Stimulated activated CD4-positive, alpha-beta T cell treated with anti-CD3 and anti-CD28 coated beads, Interleukin-4, amount 100 ng/mL, for 24 hours (primary cell): Measurements from ENCODE around the gene STARD7.
"Not testable (repeated sequence)": the region's sequence is repeated elsewhere in the genome, so short reads cannot be mapped to it uniquely, and the experiment has no call there.

Source experiments
- DNase-seq: peaks from one replicate; pipeline ENCODE4 v3.0.0-alpha.2; 2020

Gene STARD7, protein sequence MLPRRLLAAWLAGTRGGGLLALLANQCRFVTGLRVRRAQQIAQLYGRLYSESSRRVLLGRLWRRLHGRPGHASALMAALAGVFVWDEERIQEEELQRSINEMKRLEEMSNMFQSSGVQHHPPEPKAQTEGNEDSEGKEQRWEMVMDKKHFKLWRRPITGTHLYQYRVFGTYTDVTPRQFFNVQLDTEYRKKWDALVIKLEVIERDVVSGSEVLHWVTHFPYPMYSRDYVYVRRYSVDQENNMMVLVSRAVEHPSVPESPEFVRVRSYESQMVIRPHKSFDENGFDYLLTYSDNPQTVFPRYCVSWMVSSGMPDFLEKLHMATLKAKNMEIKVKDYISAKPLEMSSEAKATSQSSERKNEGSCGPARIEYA

DNA sequence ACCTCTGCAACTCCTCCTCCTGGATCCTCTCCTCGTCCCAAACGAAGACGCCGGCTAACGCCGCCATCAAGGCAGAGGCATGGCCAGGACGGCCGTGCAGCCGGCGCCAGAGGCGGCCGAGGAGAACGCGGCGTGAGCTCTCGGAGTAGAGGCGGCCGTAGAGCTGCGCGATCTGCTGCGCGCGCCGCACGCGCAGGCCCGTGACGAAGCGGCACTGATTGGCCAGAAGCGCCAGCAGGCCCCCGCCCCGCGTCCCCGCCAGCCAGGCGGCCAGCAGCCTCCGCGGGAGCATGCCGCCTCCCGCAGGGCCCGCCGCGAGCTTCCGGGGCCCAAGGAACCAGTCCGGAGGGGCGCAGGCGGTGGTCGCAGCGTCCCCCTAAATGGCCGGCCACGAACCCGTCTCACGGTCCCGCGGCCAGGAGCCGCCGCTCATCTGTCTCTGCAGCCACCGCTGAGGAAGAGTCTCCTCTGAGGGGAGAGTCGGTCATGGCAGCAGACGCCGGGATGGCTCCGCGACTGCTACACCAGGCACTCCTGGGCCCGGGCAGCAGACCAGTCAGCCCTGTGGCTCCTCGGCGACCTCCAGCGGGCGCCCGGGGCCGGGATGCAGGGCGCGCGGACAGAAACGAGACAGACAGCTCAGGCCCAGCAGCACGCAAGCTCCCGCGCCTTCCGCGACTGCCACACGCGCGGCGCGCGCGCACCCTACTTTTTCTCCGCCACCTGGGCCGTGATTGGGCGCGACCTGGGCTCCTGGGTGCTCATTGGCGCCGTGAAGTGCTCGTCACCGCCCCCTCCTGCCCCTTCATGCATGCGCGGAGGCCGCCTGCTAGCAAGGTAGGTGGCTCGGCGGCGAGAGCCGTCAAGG is at the start of gene STARD7:
STARD7 (minus strand) TSS at position 685 of the 868 bp plus-strand sequence; CDS start at position 292, 393 bp downstream.
- peak; percentile 98 for DNase-seq

DNA sequence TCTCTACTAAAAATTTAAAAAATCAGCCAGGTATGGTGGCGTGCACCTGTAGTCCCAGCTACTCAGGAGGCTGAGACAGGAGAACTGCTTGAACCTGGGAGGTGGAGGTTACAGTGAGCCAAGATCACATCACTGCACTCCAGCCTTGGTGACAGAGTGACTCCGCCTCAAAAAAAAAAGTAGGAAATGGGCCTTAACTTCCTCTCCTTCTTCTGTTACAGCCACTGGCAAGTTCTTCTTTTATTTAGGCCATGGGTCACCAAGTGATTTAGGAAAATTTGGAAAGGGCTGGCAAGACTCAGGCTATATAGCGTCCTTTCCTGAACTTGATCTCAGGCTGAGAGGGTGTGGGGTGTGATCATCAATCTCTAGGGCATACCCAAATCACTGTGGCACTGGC is 49.1 kb upstream of the STARD7 start:
- DNase-seq = not testable (repeated sequence)

DNA sequence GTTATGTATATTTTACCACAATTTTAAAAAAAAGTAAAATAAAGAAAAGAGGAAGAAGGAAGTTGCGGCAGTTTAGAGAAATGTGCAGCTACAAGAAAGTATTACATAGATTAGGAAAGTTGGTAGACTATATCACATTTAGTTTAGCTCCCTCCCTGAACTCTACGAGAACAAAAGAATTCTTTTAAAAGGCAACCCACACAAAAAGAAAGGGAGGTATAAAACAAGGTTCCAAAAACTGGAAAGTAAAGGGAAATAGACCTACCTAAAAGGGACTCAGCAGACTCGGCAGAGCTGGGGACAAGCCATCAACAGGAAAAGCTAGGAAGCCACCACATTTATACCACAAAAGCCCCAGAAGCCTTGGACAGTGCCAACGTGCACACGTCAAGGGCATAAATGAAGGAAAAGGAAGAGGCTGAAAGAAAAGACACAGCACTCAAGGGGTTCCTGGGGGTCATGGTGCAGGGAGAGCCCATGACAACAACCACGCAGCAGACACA is 48.0 kb upstream of the STARD7 start:
- no peak for DNase-seq

DNA sequence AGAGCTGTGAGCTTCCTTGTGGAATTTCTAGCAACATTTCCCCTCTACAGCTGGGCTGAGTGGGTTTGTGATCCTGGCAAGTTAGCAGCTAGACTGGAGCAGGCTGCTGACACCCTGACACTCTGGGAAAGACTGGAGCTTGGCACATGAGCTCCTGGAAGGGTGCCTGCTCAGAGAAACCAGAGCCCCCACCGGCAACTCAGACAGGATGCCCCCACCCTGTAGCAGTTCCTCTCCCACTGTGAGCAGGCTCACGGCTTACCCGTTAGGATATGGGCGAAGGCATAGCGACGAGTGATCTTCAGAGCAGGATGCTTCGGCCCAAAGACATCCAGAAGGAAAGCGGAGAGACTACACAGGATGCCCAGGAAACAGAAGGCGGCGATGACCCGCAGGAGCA is 45.9 kb upstream of the STARD7 start:
- DNase-seq = no peak

DNA sequence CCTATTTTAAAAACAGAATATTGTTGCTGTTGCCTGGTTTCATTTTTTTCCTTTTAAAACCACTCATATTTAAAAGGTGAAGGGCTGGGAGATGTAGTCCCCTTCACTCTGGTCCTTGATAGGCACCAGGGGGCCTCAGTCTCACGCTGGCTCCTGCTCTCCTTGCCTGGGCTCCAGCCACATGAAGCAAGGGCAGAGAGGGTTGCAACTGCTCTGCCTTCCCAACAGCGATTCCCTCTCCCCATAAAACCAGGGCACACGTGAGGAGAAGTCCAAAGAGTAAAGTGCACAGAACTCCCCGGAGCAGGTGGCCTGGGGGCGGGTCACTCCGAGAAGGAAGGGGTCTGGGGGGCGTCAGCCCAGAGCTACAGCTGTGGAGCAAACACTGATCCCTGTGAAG is 44.4 kb upstream of the STARD7 start:
- no peak for DNase-seq

DNA sequence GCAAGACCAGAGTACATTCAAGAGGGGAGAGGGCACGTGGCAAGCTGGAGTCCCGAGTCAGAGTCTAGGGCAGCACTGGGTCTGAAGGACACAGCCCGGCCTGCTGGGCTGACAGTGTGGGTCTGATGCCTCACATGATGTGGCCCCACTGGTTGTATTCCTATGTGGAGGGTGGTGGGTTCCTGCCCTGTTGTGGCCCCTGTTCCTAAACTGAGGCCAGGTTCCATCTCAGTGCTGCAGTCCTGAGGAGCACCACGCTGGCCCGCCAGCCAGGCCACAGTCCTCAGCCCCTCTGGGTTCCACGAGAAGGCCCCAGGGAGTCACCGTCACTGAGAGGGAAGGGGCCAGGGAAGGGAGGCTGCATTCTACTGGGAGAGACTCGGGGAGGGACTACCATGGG is 43.9 kb upstream of the STARD7 start:
- no peak for DNase-seq

DNA sequence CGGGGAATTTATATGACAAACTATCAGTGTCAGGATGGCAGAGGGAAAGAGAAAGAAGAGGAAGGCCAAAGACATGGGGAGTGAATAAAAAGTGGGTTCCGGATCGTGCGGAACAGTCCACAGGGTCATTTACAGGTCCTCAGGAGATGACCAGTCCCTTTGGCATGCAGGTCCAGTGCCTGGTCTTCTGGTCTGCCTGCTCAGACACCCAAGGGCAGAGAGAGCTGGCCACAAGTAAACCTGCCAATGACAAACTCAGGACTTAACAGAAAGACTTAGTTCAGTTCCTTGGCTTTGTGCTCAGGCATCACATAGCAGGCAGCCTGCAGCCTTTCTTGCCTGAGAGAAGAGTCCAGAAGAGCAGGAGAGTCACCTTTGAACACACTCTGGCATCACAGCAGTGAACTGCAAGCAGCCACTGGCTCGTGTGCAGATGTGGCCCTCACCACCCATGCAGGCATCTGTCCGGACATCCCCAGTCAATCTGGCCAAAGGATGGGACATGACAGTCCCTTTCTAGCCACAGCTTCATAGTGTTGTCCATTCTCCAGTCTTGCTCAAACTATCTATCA is 43.2 kb upstream of the STARD7 start:
- DNase-seq = no peak

DNA sequence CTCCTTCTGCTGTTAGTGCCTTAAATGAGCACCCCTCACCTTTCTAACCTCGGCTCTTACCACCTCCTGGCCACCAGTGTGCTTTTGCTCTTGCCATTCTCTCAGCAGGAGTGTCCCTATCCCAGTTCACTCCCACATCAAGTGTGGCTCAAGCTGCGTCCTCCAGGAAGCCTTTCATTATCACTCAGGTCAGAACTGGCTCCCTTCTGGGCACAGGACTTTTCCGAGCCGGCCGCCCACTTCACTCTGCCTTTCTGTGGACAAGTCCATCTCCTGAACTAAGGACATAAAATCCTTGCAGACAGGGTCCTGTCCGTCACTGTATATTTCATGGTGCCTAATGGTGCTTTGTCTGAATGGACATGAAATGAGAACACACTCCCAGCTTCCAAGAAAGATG is 41.6 kb upstream of the STARD7 start:
- DNase-seq = no peak

DNA sequence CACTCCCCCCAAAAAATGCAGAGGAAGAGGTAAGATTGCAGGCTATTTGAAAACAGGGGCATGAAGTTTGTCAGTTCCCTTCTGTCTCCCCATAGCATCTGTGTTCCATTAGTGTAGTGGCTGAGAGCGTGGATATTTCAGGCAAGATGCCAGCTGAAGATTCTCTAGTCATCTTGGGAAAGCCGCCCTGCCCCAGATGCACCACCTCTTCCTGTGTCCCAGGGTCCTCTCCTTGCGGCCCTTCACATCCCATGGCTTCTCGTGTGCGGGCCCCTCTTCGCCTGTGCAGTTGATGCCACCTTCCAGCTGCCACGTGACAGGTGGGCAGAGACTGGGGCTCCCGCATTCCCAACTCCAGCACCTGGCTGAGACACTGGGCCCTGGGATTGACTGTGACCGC is 41.0 kb upstream of the STARD7 start:
- no peak for DNase-seq

DNA sequence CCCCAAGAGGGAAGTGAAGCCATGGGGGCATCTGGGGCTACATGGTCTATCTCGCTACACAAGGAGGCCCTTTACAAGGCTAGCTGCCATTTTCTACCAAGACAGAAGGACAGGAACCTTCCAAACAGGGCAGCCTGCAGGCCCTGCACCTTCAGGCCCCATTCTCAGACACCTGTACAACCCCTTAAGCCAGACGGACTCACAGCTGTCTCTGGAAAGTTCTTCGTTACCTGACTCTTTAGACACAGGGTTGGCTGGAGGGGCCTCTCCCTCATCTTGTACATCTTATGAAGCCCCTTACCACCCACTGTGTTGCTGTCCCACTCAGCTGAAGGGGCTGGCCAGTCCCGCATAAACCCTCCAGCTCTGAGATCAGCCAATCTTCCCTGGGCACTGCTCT is 40.0 kb upstream of the STARD7 start:
- no peak for DNase-seq

DNA sequence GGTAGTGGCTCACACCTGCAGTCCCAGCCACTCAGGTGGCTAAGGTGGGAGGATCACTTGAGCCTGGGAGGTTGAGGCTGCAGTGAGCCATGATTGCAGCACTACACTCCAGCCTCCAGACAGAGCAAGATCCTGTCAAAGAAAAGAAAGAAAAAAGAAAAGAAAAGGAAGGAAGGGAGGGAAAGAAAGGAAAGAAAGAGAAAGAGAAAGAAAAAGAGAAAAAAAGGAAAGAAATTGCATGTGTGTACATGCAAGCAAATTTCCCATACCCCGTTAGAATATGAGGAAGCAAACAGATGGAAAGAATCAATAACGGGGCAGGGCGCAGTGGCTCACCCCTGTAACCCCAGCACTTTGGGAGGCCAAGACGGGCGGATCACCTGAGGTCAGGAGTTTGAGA is 39.3 kb upstream of the STARD7 start:
- DNase-seq = no peak

DNA sequence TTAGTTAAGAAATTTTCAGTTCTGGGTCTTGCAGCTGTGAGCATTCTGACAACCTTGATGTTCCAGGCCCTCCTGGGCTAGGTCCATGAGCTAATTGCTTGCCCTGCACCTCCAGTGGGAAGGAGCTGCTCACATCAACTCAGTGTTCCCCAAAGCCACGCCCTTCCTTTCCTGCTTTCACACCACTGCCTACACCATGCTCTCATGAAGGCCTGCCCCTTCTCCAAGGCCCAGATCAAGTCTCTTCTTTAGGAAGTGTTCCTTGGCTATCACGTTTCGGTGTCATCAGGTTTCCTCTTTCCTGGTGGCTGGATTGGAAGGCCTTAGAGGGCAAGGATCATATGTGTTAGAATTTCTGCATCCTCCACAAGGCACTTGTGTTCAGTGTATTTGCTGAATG is 38.4 kb upstream of the STARD7 start:
- no peak for DNase-seq

DNA sequence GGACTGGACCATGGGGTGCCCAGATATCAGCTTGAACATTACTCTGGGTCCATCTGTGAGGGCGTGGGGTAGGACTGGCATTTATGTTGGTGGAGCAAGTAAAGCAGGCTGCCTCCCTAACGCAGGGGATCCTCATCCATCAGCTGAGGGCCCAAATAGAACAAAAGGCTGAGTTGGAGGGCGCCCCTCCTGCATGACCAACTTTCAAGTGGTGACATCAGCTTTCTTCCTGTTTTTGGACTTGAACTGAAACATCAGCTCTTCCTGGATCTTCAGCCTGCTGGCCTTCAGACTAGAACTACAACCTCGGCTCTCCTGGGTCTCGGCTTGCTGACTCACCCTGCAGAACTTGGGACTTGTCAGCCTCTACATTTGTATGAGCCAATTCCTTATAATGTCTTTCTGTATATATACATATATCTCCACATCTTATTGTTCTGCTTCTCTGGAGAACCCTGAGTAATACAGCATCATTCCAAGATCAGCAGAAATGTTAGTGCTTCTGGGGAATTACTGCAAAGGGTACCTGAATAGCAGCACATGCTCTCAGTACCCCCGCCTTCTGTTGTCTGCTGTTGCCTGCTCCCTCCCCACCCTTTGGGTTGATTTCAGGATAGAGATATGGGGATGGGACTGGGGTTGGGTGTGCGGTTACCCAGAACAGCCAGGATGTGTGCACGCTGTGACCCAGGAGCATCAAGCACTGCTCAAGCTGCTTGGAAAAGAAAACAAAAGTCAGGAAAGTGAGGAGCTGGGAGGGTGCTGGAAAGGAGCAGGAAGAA is 37.2 kb upstream of the STARD7 start:
- no peak for DNase-seq

DNA sequence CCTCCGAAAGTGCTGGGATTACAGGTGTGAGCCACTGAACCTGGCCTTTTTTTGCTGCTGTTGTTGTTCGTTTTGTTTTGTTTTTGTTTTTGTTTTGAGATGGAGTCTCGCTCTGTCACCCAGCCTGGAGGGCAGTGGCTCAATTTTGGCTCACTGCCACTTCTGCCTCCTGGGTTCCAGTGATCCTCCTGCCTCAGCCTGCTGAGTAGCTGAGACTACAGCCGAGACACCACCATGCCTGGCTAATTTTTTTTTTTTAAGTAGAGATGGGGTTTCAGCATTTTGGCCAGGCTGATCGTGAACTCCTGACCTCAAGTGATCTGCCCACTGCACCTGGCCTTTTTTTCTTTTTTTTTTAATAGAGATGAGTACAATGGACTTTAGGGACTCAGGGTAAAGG is 35.2 kb upstream of the STARD7 start:
- no peak for DNase-seq

DNA sequence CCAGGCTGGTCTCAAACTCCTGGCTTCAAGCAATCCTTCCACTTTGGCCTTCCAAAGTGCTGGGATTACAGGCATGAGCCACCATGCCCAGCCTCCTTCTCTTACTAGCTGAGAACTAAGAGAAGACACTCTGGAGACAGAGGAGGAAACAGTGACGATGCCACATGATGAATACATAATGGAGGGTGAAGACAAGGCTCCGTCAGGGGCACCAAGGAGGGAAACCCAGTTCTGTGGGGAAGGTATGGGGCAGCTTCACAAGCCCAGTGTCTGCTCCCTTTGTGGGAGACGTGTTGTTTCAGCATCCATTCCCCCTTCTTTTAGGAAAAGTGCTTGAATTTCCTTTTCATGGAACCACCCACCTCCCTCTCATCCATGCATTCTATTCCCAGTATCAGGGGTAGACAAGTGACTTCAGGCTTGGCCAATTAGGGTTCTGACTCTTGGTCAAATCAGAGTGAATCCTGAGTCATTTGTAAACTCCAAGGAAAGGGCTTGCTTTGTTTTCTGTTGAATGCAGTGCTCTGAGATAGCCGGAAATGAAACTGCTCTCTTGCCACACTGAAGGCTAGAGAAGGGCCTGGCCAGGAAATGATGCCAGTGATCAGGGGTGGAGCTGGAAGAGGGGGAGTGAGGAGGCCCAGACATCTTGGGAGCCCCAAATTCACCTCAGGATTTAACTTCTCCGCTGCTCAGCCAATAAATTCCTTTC is 33.4 kb upstream of the STARD7 start:
- DNase-seq = peak; percentile 62

DNA sequence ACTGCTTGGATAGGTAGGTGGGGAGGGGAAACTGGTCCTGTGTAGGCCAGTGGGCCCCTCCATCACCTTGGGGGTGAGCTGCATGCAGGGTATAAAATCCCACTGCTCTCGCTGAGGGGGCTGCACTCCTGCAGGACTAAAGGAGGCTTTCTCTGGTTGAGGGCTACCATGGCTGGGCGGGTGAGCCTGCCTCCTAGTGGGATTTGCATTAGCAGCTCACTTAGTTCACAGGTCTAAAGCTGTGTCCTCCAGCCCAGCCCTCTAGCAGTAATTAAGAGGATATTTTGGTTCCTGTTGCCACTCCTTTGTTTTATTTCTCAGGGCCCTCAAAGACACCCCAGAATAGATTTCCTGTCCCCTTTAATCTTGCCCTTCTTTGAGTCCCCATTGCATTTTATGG is 32.6 kb upstream of the STARD7 start:
- DNase-seq = no peak

DNA sequence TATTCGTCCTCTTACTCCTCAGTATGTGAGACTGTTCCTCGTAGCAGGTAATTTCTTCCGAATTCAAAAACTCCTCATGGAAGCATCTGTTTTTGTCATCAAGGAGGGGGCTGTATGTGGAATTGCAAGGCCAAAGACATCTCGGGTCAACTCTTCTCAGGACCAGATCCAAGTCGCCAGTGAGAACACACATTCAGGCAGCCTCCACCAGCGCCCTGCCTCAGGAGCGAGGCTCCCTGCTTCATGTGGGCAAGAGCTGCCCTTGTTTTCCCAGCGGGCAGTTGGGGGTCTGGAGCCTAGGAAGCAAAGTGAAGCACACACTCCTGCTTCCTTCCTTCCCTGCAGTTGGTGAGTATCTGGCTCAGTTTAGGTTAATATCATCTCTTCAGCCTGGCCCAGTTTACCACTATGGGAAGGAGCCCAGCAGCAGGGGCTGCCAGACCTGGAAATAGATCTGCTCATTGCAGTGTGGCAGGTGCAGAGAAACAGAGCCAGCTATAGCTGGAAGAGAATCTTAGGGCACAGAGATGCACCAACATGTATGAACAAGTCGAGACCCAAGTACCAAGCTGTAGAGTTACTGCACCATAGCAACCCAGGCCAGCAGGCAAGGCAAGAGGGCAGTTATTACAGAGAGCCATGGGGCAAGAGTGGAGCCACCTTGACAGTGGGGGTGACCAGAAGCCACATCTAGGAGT is 31.9 kb upstream of the STARD7 start:
- DNase-seq = no peak

DNA sequence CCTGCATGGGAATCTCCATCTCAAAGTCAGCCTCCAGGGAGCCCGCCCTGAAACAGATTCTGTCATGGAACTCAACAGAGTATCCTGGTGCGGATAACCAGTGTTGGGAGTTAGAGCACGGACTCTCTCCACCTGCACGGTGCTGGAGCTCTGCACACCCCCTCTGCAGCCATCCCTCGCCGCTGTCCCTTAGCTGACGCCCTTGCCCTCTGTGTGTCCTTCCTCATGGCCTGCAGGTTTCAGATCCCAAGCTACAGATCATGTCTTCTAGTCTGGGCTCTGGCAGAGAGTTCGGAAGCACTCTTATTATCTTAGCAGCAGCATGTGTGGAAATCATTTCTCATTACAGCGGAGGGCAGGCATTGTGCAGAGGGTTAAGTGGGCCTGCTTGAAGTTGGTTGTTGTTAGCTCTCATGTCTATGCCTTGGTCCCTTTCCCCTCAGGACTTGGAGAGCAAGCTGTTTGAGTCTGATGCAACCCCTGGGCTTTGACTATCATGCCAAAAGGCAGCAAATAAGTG is 31.2 kb upstream of the STARD7 start:
- DNase-seq = no peak

DNA sequence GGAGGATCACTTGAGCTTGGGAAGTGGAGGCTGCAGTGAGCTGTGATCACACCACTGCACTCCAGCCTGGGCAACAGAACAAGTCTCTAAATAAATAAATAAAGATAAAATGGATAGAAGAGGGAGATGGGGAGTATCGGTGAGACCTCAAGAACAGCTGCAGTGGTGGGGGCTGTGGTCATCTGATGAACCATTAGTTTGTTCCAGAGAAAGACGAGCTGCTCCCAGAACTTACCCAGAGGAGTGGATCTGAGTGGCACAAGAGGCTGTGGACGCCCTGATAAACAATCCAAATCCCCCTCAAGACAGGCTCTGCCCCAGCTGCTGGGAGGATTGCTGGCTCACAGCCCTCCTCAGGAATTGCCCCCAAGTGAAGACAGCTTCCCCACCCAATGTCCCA is 30.5 kb upstream of the STARD7 start:
- DNase-seq = no peak

DNA sequence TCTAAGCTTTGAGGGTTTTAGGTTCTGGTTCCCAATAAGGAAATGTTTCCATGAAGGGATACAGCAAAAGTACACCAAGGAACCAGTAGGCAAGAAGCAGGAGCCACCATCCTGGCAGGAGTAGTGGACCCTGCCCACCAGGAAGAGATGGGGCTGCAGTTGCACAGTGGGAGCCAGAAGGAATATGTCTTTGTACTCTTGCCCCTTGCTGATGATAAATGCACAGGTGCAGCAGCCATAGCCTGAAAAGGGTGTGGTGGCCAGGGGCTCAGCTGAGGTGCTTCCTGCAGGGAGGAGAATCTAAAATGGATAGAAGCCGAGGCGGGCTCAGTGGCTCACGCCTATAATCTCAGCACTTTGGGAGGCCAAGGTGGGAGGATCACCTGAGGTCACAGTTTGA is 29.6 kb upstream of the STARD7 start:
- DNase-seq = no peak

DNA sequence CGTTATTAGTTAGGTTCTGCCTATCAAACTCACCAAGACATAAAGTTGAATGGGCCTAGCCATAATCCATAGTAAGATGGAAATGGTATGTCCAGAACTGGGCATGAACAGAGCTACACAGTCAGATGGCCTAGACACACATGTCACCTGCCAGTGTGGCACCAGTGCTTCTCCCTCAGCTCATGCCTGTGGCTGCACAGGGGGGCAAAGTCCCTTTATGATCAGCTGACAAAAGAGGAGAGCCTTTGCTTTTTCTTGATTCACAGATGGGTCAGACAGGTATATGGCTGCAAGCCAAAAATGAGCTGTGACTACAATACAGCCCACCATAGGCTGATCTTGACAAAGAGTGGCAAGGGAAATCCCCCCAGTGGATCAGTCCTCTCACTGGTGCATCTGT is 28.3 kb upstream of the STARD7 start:
- no peak for DNase-seq
